ENCODE results near the gene PI4KA. TPM values are rescaled to one million over a fixed set of nuclear protein-coding genes. Genes with fewer than 3 reads are reported as not detected.
"Not testable (repeated sequence)": the region's sequence is repeated elsewhere in the genome, so short reads cannot be mapped to it uniquely, and the experiment has no call there.

The PI4KA gene
- total RNA-seq, 1 donor from 2014 or later: 110 TPM

- DNase-seq (ENCODE audit: low spot score in 2 of 2, unreplicated experiment in 2 of 2): no peak
- no peak overlapping the region for H3K4me3 Mint-ChIP-seq
- H3K27ac Mint-ChIP-seq: no peak overlapping the region
- no peaks in the 10 kb centered on the region for H3K27me3 Mint-ChIP-seq (ENCODE audit: low read depth)
- H3K36me3 Mint-ChIP-seq: no peaks in the 10 kb centered on the region
- peaks cover 14% of the 10 kb centered on the region for H3K4me1 Mint-ChIP-seq
- TF ChIP-seq CTCF (IDR thresholded peaks at IDR 0.05; ENCODE audit: unreplicated experiment): no peak
- no peaks in the 10 kb centered on the region for H3K9me3 Mint-ChIP-seq
Measured at GRCh38 chr22:20839837-20840645, 18.6 kb downstream of the PI4KA start.

GRCh38 chr22:20839354-20839753 is 19.3 kb downstream of the PI4KA start:
- H3K36me3 Mint-ChIP-seq; H3K27ac Mint-ChIP-seq; DNase-seq (ENCODE audit: low spot score in 2 of 2, unreplicated experiment in 2 of 2); H3K4me3 Mint-ChIP-seq; H3K27me3 Mint-ChIP-seq (ENCODE audit: low read depth); H3K9me3 Mint-ChIP-seq: not testable (repeated sequence)
- peaks cover 14% of the 10 kb centered on the region for H3K4me1 Mint-ChIP-seq

- no peak for DNase-seq (ENCODE audit: low spot score in 2 of 2, unreplicated experiment in 2 of 2)
- Mint-ChIP-seq H3K4me1 (peaks cover 7% of the 10 kb centered on the region), H3K27me3 (ENCODE audit: low read depth) (no peaks in the 10 kb centered on the region), H3K9me3 (peaks cover 5% of the 10 kb centered on the region), H3K4me3 (no peak overlapping the region), H3K36me3 (peaks cover 14% of the 10 kb centered on the region), H3K27ac (no peak overlapping the region)
- no peak for TF ChIP-seq CTCF (IDR thresholded peaks at IDR 0.05; ENCODE audit: unreplicated experiment)
Measured at GRCh38 chr22:20836987-20837823, 21.4 kb downstream of the PI4KA start.

- DNase-seq (ENCODE audit: low spot score in 2 of 2, unreplicated experiment in 2 of 2): no peak
- Mint-ChIP-seq H3K27ac (no peak overlapping the region), H3K4me3 (no peak overlapping the region), H3K4me1 (no peaks in the 10 kb centered on the region), H3K9me3 (peaks cover 12% of the 10 kb centered on the region), H3K36me3 (peaks cover 33% of the 10 kb centered on the region), H3K27me3 (ENCODE audit: low read depth) (no peaks in the 10 kb centered on the region)
- TF ChIP-seq CTCF (IDR thresholded peaks at IDR 0.05; ENCODE audit: unreplicated experiment): no peak
Measured at GRCh38 chr22:20834725-20835124, 23.9 kb downstream of the PI4KA start.

- Mint-ChIP-seq H3K27ac (no peak overlapping the region), H3K9me3 (peaks cover 15% of the 10 kb centered on the region), H3K4me3 (no peak overlapping the region), H3K27me3 (ENCODE audit: low read depth) (no peaks in the 10 kb centered on the region), H3K4me1 (no peaks in the 10 kb centered on the region), H3K36me3 (peaks cover 38% of the 10 kb centered on the region)
- DNase-seq (ENCODE audit: low spot score in 2 of 2, unreplicated experiment in 2 of 2): no peak
- no peak for TF ChIP-seq CTCF (IDR thresholded peaks at IDR 0.05; ENCODE audit: unreplicated experiment)
Measured at GRCh38 chr22:20834206-20834605, 24.4 kb downstream of the PI4KA start.

GRCh38 chr22:20833225-20833665 is 25.4 kb downstream of the PI4KA start:
- no peak overlapping the region for H3K4me3 Mint-ChIP-seq
- peaks cover 15% of the 10 kb centered on the region for H3K9me3 Mint-ChIP-seq
- DNase-seq (ENCODE audit: low spot score in 2 of 2, unreplicated experiment in 2 of 2): no peak
- no peak for TF ChIP-seq CTCF (IDR thresholded peaks at IDR 0.05; ENCODE audit: unreplicated experiment)
- H3K27me3 Mint-ChIP-seq (ENCODE audit: low read depth): no peaks in the 10 kb centered on the region
- H3K4me1 Mint-ChIP-seq: no peaks in the 10 kb centered on the region
- peaks cover 45% of the 10 kb centered on the region for H3K36me3 Mint-ChIP-seq
- no peak overlapping the region for H3K27ac Mint-ChIP-seq

Data from mesothelial cell of epicardium (in vitro differentiated cells).